Measurements from ENCODE around the gene RASAL3. TPM values are rescaled to one million over a fixed set of nuclear protein-coding genes. Genes with fewer than 3 reads are reported as not detected.
A peak's percentile ranks its signal among the peaks of the same experiment; 100 is the strongest.

RASAL3 gene
- total RNA-seq, 1 experiment from 2014 or later, result 1.9 TPM

- H3K4me1 Mint-ChIP-seq, result peaks cover 13 to 32% of the 10 kb centered on the region in 2 experiments
- Histone ChIP-seq H4K5ac (ENCODE audit: insufficient read length, low read depth, low read length) (no peak overlapping the region), H3K27ac (ENCODE audit: insufficient read length, low read depth, low read length) (no peak overlapping the region), H4K91ac (ENCODE audit: insufficient read length, low read depth, low read length) (no peak overlapping the region), H3K4me2 (ENCODE audit: insufficient read depth, insufficient read length, low read length) (peak overlapping the region; percentile 82), H2AFZ (ENCODE audit: low read length) (no peak overlapping the region), H3K23me2 (ENCODE audit: insufficient read length, low read depth, low read length, poor library complexity, severe bottlenecking) (peaks cover 32% of the 10 kb centered on the region), H4K8ac (replicated peaks; ENCODE audit: insufficient read length, low read depth, low read length) (no peak overlapping the region), H2BK5ac (ENCODE audit: insufficient read length, low read length) (no peak overlapping the region), H3K14ac (ENCODE audit: insufficient read depth, low read length) (no peak overlapping the region), H2AK5ac (ENCODE audit: insufficient read length, low read length) (no peak overlapping the region), H3K79me2 (ENCODE audit: insufficient read depth, low read length) (no peaks in the 10 kb centered on the region), H3K27me3 (ENCODE audit: insufficient read depth, low read length) (peaks cover 8% of the 10 kb centered on the region; the same call in 1 of the 2 replicates), H3K23ac (ENCODE audit: insufficient read length, low read depth, low read length) (no peak overlapping the region), H2BK20ac (ENCODE audit: low read depth, low read length, poor library complexity, severe bottlenecking) (no peak overlapping the region), H2BK15ac (ENCODE audit: low read depth, low read length) (peak overlapping the region; percentile 1; the same call in 1 of the 2 replicates), H3K9me3 (ENCODE audit: control insufficient read depth, low read depth, low read length) (no peaks in the 10 kb centered on the region), H3K4ac (ENCODE audit: low read depth, low read length) (no peak overlapping the region), H3K4me1 (ENCODE audit: insufficient read depth, low read length) (no peaks in the 10 kb centered on the region; the same call in 1 of the 2 replicates), H4K20me1 (ENCODE audit: control insufficient read depth, insufficient read depth, insufficient read length) (no peaks in the 10 kb centered on the region), H3K9ac (ENCODE audit: extremely low read depth, insufficient read length, low read length) (no peak overlapping the region), H3T11ph (ENCODE audit: low read length) (no peak overlapping the region), H2BK120ac (ENCODE audit: low read depth, low read length, poor library complexity, severe bottlenecking) (no peak overlapping the region), H3K79me1 (ENCODE audit: insufficient read depth, low read depth, low read length, poor library complexity, severe bottlenecking) (no peaks in the 10 kb centered on the region), H3K56ac (ENCODE audit: insufficient read length, low read depth, low read length) (no peak overlapping the region), H2BK12ac (ENCODE audit: insufficient read length, low read depth, low read length) (no peak overlapping the region), H3K18ac (ENCODE audit: insufficient read length, low read depth, low read length) (peak overlapping the region; percentile 7)
- H3K36me3 Mint-ChIP-seq (ENCODE audit: insufficient read depth in 1 of 3, low read depth in 3 of 3), result no peaks in the 10 kb centered on the region
- peaks cover 0 to 2% of the 10 kb centered on the region in 2 experiments; a peak in 4 of 5 replicates for H3K9me3 Mint-ChIP-seq
- H3K4me3 Mint-ChIP-seq, result peak overlapping the region; percentile 52 to 82
- peak; percentile 43 for TF ChIP-seq CTCF (conservative IDR thresholded peaks at IDR 0.05)
- peaks cover 56% of the 10 kb centered on the region for H3K27me3 Mint-ChIP-seq (ENCODE audit: low read depth)
- peak; percentile 56 for DNase-seq
- H3K27ac Mint-ChIP-seq, result no peak overlapping the region
- no CpG with 5 or more reads among the region's 44 CpGs for WGBS (ENCODE audit: extremely low coverage, insufficient read length, low lambda C conversion rate)
Measured at GRCh38 chr19:15453091-15453578, 11.2 kb downstream of the RASAL3 start.
